IgD-negative memory B cell (primary cell): ENCODE results near the gene MRPL34. TPM values are rescaled to one million over a fixed set of nuclear protein-coding genes. Genes with fewer than 3 reads are reported as not detected.
"Not testable (repeated sequence)": the region's sequence is repeated elsewhere in the genome, so short reads cannot be mapped to it uniquely, and the experiment has no call there.

Source experiments
- H3K27ac Mint-ChIP-seq, 3 donors: one replicate each; pipeline ENCODE4 v1.8.0; 2020 to 2022; ENCODE audit warnings: mild to moderate bottlenecking in 3 of 3, mixed read lengths in 3 of 3, moderate library complexity in 1 of 3
- H3K27me3 Mint-ChIP-seq: one replicate; pipeline ENCODE4 v1.8.0; 2021; ENCODE audit warnings: mixed read lengths
- H3K36me3 Mint-ChIP-seq: one replicate; pipeline ENCODE4 v1.8.0; 2020; ENCODE audit warnings: mild to moderate bottlenecking, mixed read lengths
- H3K4me1 Mint-ChIP-seq, 3 donors: one replicate each; pipeline ENCODE4 v1.8.0; 2020 to 2022; ENCODE audit warnings: mixed read lengths in 3 of 3, mild to moderate bottlenecking in 1 of 3
- H3K4me3 Mint-ChIP-seq, 4 donors: one replicate each; pipeline ENCODE4 v1.8.0; 2020 to 2022; ENCODE audit warnings: mild to moderate bottlenecking in 4 of 4, mixed read lengths in 4 of 4, moderate library complexity in 3 of 4
- H3K9me3 Mint-ChIP-seq, 3 donors: one replicate each; pipeline ENCODE4 v1.8.0; 2020 to 2021; ENCODE audit warnings: mixed read lengths in 3 of 3, mild to moderate bottlenecking in 1 of 3
- polyA plus RNA-seq: library from polyadenylated mRNA; unstranded; fragments of 300-500 nt; fragmentation: Illumina TruSeq; gene quantifications from one replicate; pipeline ENCODE4 v1.2.3, GENCODE V29; 2021

The MRPL34 gene
- polyA plus RNA-seq, 1 donor from 2014 or later, result 218 TPM

DNA sequence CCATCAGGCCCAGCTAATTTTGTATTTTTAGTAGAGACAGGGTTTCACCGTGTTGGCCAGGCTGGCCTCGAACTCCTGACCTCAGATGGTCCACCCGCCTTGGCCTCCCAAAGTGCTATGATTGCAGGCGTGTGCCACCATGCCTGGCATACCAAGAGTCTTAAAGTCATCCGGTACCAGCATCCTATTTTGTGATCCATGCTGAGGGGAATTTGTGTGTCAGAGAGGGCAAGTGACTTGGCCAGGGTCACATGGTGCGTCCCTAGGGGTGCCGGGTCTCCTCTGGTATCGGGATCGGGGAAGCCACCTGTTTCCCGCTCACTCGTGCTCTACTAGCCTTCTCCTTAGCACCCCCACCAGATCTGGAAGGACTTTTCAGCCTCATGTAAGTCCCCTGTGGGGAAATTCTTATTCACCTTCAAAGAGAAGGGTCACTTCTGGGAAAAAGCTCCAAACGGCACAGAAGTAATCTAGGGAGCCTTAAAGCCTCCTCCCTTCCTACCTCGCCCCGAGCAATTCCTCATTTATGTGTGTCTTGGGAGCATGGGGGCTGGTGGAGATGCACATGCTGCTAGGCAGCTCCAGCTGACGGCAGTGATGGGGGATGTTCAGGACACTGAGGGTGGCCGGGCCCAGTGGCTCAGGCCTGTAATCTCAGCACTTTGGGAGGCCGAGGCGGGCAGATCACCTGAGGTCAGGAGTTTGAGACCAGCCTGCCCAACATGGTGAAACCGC lies 30.1 kb upstream of the MRPL34 start:
- Mint-ChIP-seq H3K27me3 (no peaks in the 10 kb centered on the region), H3K4me1 (peaks cover 0 to 3% (median 0%) of the 10 kb centered on the region in 3 donors), H3K36me3 (peaks cover 7% of the 10 kb centered on the region), H3K4me3 (no peak overlapping the region), H3K9me3 (no peaks in the 10 kb centered on the region), H3K27ac (no peak overlapping the region)

DNA sequence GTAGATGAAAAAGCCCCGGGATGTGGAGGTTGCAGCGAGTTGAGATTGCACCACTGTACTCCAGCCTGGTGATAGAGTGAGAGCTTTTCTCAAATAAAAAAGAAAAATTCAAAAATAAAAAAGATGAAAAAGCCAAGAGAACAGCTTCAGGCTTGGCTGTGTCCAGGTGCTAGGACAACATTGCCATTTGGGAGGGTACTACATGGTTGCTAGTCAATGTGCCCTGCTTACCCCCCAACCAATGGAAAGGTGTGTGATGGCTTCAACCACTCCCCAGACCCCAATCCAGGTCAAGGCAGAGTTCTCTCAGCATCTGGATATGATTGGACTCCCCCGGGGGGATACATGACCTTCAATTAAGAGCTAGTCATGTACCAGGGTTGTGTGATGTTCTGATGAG lies 26.2 kb upstream of the MRPL34 start:
- Mint-ChIP-seq H3K9me3 (no peaks in the 10 kb centered on the region), H3K4me1 (peaks cover 0 to 4% (median 0%) of the 10 kb centered on the region in 3 donors), H3K27ac (no peak overlapping the region), H3K27me3 (no peaks in the 10 kb centered on the region), H3K4me3 (peak overlapping the region in 1 of 4 donors; percentile 65), H3K36me3 (peaks cover 5% of the 10 kb centered on the region)

DNA sequence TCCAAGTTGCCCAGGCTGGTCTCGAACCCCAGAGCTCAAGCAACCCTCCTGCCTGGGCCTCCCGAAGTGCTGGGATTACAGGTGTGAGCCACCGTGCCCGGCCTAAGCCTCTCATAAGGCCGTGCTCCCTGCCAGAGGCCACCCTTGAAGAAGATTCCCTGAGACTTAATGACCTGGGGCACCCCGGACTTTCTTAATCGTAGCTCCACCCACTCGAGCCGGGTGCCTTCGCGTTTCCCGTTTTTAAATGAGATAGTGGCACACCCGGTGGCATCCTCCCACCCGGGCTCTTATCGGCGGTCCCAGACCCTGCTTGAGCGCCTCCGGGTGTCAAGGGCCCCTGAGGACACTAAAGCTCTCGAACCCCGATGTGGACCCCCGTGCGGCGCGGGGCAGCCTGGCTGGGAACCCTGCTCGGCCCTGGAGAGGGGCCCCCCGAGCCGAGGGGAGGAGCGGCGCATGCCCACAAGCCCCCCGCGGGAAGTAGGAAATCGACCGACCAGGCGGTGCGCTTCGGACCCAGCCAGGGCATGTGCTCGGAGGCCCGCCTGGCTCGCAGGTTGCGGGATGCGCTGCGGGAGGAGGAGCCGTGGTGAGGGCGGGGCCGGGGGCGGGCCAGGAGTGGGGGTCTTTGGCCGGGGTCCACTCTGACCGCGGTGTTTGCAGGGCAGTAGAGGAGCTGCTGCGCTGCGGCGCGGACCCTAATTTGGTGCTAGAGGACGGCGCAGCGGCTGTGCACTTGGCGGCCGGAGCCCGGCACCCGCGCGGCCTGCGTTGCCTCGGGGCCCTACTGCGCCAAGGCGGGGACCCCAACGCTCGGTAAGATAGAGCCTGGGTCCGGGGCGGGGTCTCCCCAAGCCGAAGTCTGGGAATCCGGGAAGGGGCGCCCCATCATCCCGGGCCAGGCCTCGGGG lies 24.0 kb upstream of the MRPL34 start, which contains the start of gene ANKLE1:
Gene ANKLE1 (plus strand): TSS at position 511 of the 914 bp plus-strand sequence. CDS start 20 bp downstream, at position 531.
- Mint-ChIP-seq H3K27me3 (no peaks in the 10 kb centered on the region), H3K4me1 (peaks cover 0 to 4% (median 0%) of the 10 kb centered on the region in 3 donors), H3K27ac (peak within 1 kb of the TSS in 2 of 3 donors; percentile 53 to 90), H3K36me3 (no peaks in the 10 kb centered on the region), H3K9me3 (no peaks in the 10 kb centered on the region), H3K4me3 (peak within 1 kb of the TSS; percentile 83 to 93 (median 90))

DNA sequence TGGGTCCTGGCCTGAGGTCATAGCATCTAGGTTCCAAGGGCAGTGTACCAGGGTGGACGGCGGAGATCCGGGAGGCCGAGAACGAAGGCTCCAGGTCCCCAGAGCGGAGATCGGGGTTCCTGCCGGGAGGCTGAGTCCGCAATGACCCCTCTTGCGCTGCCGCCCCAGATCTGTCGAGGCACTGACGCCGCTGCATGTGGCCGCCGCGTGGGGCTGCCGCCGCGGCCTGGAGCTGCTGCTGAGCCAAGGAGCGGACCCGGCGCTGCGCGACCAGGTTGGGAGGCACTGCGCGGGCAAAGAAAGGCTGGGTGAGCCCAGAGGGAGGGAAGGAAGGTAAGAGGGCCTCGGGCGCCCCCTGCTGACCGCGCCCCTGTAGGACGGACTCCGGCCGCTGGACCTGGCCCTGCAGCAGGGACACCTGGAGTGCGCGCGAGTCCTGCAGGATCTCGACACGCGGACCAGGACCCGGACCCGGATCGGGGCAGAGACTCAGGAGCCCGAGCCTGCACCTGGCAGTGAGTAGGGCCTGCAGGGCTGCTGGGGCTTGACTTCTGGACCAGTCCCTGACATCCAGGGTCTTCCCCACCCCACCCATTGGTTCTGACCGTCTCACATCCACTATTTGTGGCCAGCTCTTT lies 23.1 kb upstream of the MRPL34 start:
- Mint-ChIP-seq H3K4me1 (peaks cover 0 to 4% (median 0%) of the 10 kb centered on the region in 3 donors), H3K27ac (peak overlapping the region in 1 of 3 donors; percentile 90), H3K9me3 (no peaks in the 10 kb centered on the region), H3K4me3 (peak overlapping the region; percentile 83 to 93 (median 90)), H3K36me3 (no peaks in the 10 kb centered on the region), H3K27me3 (no peaks in the 10 kb centered on the region)

GRCh38 chr19:17283504-17283996 lies 22.1 kb upstream of the MRPL34 start:
- Mint-ChIP-seq H3K27ac (no peak overlapping the region), H3K27me3 (no peaks in the 10 kb centered on the region), H3K4me3 (peak overlapping the region in 3 of 4 donors; percentile 21 to 90 (median 70)), H3K4me1 (peaks cover 0 to 4% (median 0%) of the 10 kb centered on the region in 3 donors), H3K36me3 (no peaks in the 10 kb centered on the region), H3K9me3 (no peaks in the 10 kb centered on the region)

GRCh38 chr19:17285415-17286135 lies 20.1 kb upstream of the MRPL34 start:
- peaks cover 0 to 4% (median 0%) of the 10 kb centered on the region in 3 donors for H3K4me1 Mint-ChIP-seq
- H3K4me3 Mint-ChIP-seq, result no peak overlapping the region
- H3K36me3 Mint-ChIP-seq, result no peaks in the 10 kb centered on the region
- H3K27me3 Mint-ChIP-seq, result no peaks in the 10 kb centered on the region
- H3K27ac Mint-ChIP-seq, result peak overlapping the region in 1 of 3 donors; percentile 71
- no peaks in the 10 kb centered on the region for H3K9me3 Mint-ChIP-seq

GRCh38 chr19:17286263-17286662 lies 19.4 kb upstream of the MRPL34 start:
- Mint-ChIP-seq H3K27ac (no peak overlapping the region), H3K27me3 (no peaks in the 10 kb centered on the region), H3K4me3 (peak overlapping the region in 1 of 4 donors; percentile 8), H3K36me3 (no peaks in the 10 kb centered on the region), H3K9me3 (no peaks in the 10 kb centered on the region), H3K4me1 (peaks cover 0 to 4% (median 0%) of the 10 kb centered on the region in 3 donors)

DNA sequence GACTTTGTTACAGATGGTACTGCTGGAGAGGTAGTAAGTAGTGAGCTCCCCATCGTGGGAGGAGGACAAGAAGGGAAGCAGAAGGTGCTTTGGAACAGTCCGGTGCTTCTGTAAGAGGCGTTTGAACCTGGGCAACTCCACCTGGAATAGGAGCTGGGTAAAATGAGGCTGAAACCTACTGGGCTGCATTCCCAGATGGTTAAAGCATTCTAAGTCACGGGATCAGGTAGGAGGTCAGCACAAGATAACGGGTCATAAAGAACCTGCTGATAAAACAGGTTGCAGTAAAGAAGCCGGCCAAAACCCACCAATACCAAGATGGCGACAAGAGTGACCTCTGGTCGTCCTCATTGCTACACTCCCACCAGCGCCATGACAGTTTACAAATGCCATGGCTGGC lies 18.9 kb upstream of the MRPL34 start:
- H3K4me1 Mint-ChIP-seq, result peaks cover 0 to 2% (median 0%) of the 10 kb centered on the region in 3 donors
- no peaks in the 10 kb centered on the region for H3K36me3 Mint-ChIP-seq
- peak overlapping the region in 1 of 4 donors; percentile 8 for H3K4me3 Mint-ChIP-seq
- H3K9me3 Mint-ChIP-seq, result no peaks in the 10 kb centered on the region
- no peak overlapping the region for H3K27ac Mint-ChIP-seq
- H3K27me3 Mint-ChIP-seq, result no peaks in the 10 kb centered on the region

GRCh38 chr19:17289489-17289888 lies 16.2 kb upstream of the MRPL34 start:
- Mint-ChIP-seq H3K9me3 (no peaks in the 10 kb centered on the region), H3K27me3 (no peaks in the 10 kb centered on the region), H3K36me3 (no peaks in the 10 kb centered on the region), H3K4me1 (peaks cover 0 to 3% (median 0%) of the 10 kb centered on the region in 3 donors), H3K27ac (no peak overlapping the region), H3K4me3 (no peak overlapping the region)

DNA sequence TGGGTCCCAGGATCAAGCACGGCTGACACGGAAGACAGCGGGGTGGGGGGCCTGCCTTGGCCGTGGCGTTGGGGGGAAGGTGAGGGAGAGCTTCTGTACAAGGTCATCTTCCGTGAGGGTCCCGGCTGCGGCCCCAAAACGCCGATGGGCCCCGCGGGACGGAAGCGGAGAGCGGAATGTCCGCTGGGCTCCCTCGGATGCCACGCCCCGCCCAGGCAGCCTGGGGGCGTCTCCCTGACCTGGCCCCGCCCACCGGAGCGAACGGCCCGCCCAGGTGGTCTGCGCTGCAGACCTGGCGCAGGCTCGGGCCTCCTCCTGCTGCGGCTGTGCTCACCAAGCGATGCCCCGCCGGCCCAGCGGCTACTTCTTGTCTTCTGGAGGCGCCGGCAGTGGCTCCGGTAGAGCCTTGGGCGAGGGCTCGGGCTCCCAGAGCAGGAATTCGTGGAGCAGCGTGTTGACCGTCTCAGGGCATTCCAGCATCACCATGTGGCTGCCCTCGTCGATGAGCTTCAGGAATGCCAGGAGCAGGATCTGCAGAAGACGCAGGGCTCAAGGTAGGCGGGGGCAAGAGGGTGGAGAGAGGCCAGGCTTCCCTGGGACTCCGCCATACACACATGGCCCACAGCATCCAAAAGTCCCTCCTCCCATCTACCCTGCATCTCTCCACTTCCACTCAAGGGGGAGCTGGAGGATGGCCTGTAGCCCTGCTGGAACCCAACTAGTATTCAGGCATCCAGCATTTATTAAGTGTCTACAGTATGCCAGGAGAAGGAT lies 13.2 kb upstream of the MRPL34 start:
- H3K4me1 Mint-ChIP-seq, result peaks cover 0 to 3% (median 0%) of the 10 kb centered on the region in 3 donors
- H3K27me3 Mint-ChIP-seq, result no peaks in the 10 kb centered on the region
- H3K4me3 Mint-ChIP-seq, result peak overlapping the region; percentile 73 to 95 (median 90)
- no peaks in the 10 kb centered on the region for H3K9me3 Mint-ChIP-seq
- peak overlapping the region in 2 of 3 donors; percentile 3 to 39 for H3K27ac Mint-ChIP-seq
- no peaks in the 10 kb centered on the region for H3K36me3 Mint-ChIP-seq

DNA sequence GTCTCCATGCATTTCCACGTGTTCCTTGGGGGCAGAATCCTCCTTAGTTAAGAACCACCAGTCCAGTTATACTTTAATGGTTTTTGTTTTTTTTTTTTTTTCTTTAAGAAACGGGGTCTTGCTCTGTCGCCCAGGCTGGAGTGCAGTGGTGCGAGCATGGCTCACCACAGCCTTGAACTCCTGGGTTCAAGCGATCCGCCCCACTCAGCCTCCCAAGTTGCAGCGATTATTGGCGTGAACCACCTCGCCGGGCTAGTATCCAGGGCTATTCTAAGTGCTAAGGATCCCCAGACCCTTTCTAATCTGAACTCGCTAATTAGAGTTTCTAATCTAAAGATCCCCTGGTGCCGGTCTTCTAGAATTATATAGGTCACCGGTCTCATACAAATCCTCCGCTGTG lies 12.1 kb upstream of the MRPL34 start:
- H3K36me3 Mint-ChIP-seq, result no peaks in the 10 kb centered on the region
- no peak overlapping the region for H3K27ac Mint-ChIP-seq
- H3K4me1 Mint-ChIP-seq, result peaks cover 0 to 3% (median 0%) of the 10 kb centered on the region in 3 donors
- H3K27me3 Mint-ChIP-seq, result no peaks in the 10 kb centered on the region
- H3K9me3 Mint-ChIP-seq, result no peaks in the 10 kb centered on the region
- no peak overlapping the region for H3K4me3 Mint-ChIP-seq

DNA sequence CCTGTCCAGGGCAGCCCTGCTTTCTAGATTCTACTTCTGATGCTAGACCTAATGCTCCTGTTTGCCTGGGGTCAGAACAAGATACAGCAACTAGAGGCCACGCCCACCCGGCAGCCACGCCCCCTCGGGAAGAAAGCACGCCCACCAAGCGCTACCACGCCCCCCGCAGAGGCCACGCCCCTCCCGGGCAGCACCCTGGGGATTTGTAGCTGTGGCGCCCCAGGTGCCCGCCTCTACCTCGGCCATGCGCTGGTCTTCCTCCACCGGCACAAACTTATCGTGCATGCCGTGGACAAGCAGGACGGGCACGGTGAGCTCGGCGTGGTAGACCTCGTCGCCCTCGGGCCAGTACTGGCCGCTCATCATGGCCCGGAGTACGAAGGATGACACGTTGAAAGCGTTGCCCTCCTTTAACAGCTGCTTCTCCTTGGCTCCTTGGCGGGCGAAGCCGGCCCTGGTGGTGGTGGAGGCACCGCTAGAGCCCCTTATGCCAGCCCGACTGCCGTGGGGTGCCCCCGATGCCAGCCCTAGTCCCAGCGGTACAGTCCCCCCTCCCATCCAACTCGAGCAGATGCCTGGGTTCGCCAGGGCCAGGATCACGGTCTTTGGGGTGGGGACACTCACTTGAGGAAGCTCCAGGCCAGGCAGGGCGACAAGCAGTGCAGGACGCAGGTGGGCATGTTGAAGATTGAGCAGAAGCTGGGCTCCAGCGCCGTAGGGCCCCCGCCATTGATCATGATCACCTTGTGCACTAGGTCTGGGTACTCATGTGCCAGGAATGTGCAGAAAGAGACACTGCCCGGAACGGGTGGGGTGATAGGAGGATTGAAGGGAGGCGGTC lies 11.4 kb upstream of the MRPL34 start:
- Mint-ChIP-seq H3K4me3 (peak overlapping the region in 1 of 4 donors; percentile 12), H3K27ac (peak overlapping the region in 1 of 3 donors; percentile 23), H3K9me3 (no peaks in the 10 kb centered on the region), H3K36me3 (no peaks in the 10 kb centered on the region), H3K27me3 (no peaks in the 10 kb centered on the region), H3K4me1 (peaks cover 0 to 3% (median 0%) of the 10 kb centered on the region in 3 donors)

DNA sequence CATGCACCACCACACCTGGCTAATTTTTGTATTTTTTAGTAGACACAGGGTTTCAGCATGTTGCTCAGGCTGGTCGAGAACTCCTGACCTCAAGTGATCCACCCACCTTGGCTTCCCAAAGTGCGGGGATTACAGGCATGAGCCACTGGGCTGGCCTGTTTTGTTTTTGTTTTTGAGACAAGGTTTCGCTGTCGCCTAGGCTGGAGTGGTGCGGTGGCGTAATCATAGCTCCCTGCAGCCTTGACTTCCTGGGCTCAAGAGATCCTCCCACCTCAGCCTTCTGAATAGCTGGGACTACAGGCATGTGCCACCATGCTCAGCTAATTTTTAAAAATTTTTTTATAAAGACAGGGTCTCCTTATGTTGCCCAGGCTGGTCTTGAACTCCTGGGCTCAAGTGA lies 10.1 kb upstream of the MRPL34 start:
- not testable (repeated sequence) for H3K9me3 Mint-ChIP-seq, H3K36me3 Mint-ChIP-seq, H3K4me3 Mint-ChIP-seq, H3K27ac Mint-ChIP-seq, H3K27me3 Mint-ChIP-seq, H3K4me1 Mint-ChIP-seq
